ENCODE results near the gene NEB. TPM values are rescaled to one million over a fixed set of nuclear protein-coding genes. Genes with fewer than 3 reads are reported as not detected.

NEB gene
- polyA plus RNA-seq, 2 of the 4 experiments (the other 2 are of a cell fraction), result 0.67 to 4.4 TPM

- no peak for ATAC-seq
- H3K4me3 ChIP-seq, result no peak overlapping the region
- no peaks in the 10 kb centered on the region for H3K4me1 ChIP-seq
- H3K4me2 ChIP-seq, result no peak overlapping the region
- DNase-seq (ENCODE audit: low read depth in 1 of 2, low spot score in 1 of 2), result no peak
- no peaks in the 10 kb centered on the region for H3K9me3 ChIP-seq
- no peak overlapping the region for H3K27ac ChIP-seq
- no peak for FAIRE-seq
- POLR2A ChIA-PET, result no interaction called here
- CTCF ChIA-PET, result no interaction called here
- TF ChIP-seq BHLHE40 (IDR thresholded peaks at IDR 0.05; ENCODE audit: low read depth, low read length), result no peak
- no peak for TF ChIP-seq TP53 (CRISPR knock-in tag; IDR thresholded peaks at IDR 0.05)
- no peak for TF ChIP-seq POLR2A (IDR thresholded peaks at IDR 0.05; ENCODE audit: low read length)
- TF ChIP-seq EP300 (IDR thresholded peaks at IDR 0.05), result no peak
- TF ChIP-seq FOSL2 (IDR thresholded peaks at IDR 0.05), result no peak
- TF ChIP-seq FOSL2 (CRISPR knock-in tag; IDR thresholded peaks at IDR 0.05), result no peak
- TF ChIP-seq, protein P1, sequence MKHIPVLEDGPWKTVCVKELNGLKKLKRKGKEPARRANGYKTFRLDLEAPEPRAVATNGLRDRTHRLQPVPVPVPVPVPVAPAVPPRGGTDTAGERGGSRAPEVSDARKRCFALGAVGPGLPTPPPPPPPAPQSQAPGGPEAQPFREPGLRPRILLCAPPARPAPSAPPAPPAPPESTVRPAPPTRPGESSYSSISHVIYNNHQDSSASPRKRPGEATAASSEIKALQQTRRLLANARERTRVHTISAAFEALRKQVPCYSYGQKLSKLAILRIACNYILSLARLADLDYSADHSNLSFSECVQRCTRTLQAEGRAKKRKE (CRISPR knock-in tag; IDR thresholded peaks at IDR 0.05; ENCODE audit: low read depth), result no peak
- TF ChIP-seq, protein P2, sequence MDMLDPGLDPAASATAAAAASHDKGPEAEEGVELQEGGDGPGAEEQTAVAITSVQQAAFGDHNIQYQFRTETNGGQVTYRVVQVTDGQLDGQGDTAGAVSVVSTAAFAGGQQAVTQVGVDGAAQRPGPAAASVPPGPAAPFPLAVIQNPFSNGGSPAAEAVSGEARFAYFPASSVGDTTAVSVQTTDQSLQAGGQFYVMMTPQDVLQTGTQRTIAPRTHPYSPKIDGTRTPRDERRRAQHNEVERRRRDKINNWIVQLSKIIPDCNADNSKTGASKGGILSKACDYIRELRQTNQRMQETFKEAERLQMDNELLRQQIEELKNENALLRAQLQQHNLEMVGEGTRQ (IDR thresholded peaks at IDR 0.05), result no peak
- TF ChIP-seq CBX2 (IDR thresholded peaks at IDR 0.05; ENCODE audit: borderline replicate concordance, low read depth), result no peak
- TF ChIP-seq ZC3H11A (IDR thresholded peaks at IDR 0.05), result no peak
- no peak for TF ChIP-seq ELK1 (IDR thresholded peaks at IDR 0.05; ENCODE audit: low read depth, low read length)
- no peak for TF ChIP-seq SMC3 (IDR thresholded peaks at IDR 0.05)
- no peak for TF ChIP-seq ESRRA (IDR thresholded peaks at IDR 0.05; ENCODE audit: borderline replicate concordance, low read length)
- TF ChIP-seq JUNB (IDR thresholded peaks at IDR 0.05), result no peak
- TF ChIP-seq RFX5 (IDR thresholded peaks at IDR 0.05), result no peak
- TF ChIP-seq HOXB5 (CRISPR knock-in tag; IDR thresholded peaks at IDR 0.05), result no peak
- TF ChIP-seq CEBPB (IDR thresholded peaks at IDR 0.05), result no peak
- WGBS (ENCODE audit: missing lambda C conversion rate), result 43% methylated on average over 1 of the region's 1 CpG
Observed at GRCh38 chr2:151520976-151521375, 213.3 kb downstream of the NEB start.

DNA sequence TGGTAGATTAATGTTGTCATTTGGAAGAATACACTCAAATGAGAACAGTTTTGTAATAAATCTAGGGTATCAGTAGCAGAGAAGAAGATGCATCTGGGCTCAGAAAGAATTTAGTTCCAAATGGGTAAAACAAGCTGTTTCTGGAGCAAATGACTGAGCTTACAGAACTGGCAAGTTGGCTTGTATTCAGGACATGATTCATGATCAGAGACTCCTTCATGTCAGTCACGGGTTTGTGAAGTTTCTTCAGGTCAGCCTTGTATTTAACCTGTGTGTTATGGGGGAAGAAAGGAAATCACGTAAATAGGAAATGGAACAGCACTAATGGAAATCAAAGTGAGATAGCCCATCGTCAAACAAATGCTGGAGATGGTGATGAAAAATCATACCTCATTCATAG is 215.5 kb downstream of the NEB start:
- Histone ChIP-seq H3K9me3 (no peaks in the 10 kb centered on the region), H3K4me2 (no peak overlapping the region), H3K27ac (no peak overlapping the region), H3K4me3 (no peak overlapping the region), H3K4me1 (no peaks in the 10 kb centered on the region)
- POLR2A ChIA-PET, result no interaction called here
- WGBS (ENCODE audit: missing lambda C conversion rate), result 78% methylated on average over 3 of the region's 3 CpGs
- no peak for TF ChIP-seq PHF8 (IDR thresholded peaks at IDR 0.05; ENCODE audit: borderline replicate concordance, low read depth)
- no peak for TF ChIP-seq GATA3 (IDR thresholded peaks at IDR 0.05; ENCODE audit: borderline replicate concordance)
- no peak for TF ChIP-seq CEBPB (IDR thresholded peaks at IDR 0.05)
- no peak for TF ChIP-seq EHMT2 (IDR thresholded peaks at IDR 0.05; ENCODE audit: low read depth)
- TF ChIP-seq FOSL2 (IDR thresholded peaks at IDR 0.05), result no peak
- TF ChIP-seq FOSL2 (CRISPR knock-in tag; IDR thresholded peaks at IDR 0.05), result no peak
- TF ChIP-seq, protein P3, sequence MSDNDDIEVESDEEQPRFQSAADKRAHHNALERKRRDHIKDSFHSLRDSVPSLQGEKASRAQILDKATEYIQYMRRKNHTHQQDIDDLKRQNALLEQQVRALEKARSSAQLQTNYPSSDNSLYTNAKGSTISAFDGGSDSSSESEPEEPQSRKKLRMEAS (IDR thresholded peaks at IDR 0.05), result no peak
- TF ChIP-seq CHD4 (IDR thresholded peaks at IDR 0.05; ENCODE audit: borderline replicate concordance), result no peak
- TF ChIP-seq TFCP2L1 (CRISPR knock-in tag; IDR thresholded peaks at IDR 0.05), result no peak
- TF ChIP-seq ZNF302 (CRISPR knock-in tag; IDR thresholded peaks at IDR 0.05), result no peak
- no peak for TF ChIP-seq RNF2 (IDR thresholded peaks at IDR 0.05; ENCODE audit: borderline replicate concordance, low read depth)
- no peak for TF ChIP-seq FOXS1 (CRISPR knock-in tag; IDR thresholded peaks at IDR 0.05)
- FAIRE-seq (no peak), ATAC-seq (no peak), DNase-seq (ENCODE audit: low read depth in 1 of 2, low spot score in 1 of 2) (no peak)
- CTCF ChIA-PET, result interaction anchor here (1.0 kb wide), 1 partner anchor 14 kb away, joined by 3 read pairs; no protein-coding TSS in a partner anchor
